Activated naive CD4-positive, alpha-beta T cell treated with anti-CD3 and anti-CD28 coated beads, Interleukin-2, amount 50 U/mL, for 24 hours (primary cell): ENCODE data around the gene FRMD8.
"Not testable (repeated sequence)": the region's sequence is repeated elsewhere in the genome, so short reads cannot be mapped to it uniquely, and the experiment has no call there.

Experiments
- H3K27ac Mint-ChIP-seq: one replicate; pipeline ENCODE4 v1.8.0; 2021; ENCODE audit warnings: mild to moderate bottlenecking, mixed read lengths
- H3K27me3 Mint-ChIP-seq: one replicate; pipeline ENCODE4 v1.8.0; 2021; ENCODE audit warnings: mixed read lengths
- H3K36me3 Mint-ChIP-seq: one replicate; pipeline ENCODE4 v1.8.0; 2021; ENCODE audit warnings: mixed read lengths
- H3K4me1 Mint-ChIP-seq: one replicate; pipeline ENCODE4 v1.8.0; 2021; ENCODE audit warnings: mixed read lengths
- H3K4me3 Mint-ChIP-seq: one replicate; pipeline ENCODE4 v1.8.0; 2021; ENCODE audit warnings: mild to moderate bottlenecking, mixed read lengths
- H3K9me3 Mint-ChIP-seq: one replicate; pipeline ENCODE4 v1.8.0; 2021; ENCODE audit warnings: mixed read lengths

Gene FRMD8

DNA sequence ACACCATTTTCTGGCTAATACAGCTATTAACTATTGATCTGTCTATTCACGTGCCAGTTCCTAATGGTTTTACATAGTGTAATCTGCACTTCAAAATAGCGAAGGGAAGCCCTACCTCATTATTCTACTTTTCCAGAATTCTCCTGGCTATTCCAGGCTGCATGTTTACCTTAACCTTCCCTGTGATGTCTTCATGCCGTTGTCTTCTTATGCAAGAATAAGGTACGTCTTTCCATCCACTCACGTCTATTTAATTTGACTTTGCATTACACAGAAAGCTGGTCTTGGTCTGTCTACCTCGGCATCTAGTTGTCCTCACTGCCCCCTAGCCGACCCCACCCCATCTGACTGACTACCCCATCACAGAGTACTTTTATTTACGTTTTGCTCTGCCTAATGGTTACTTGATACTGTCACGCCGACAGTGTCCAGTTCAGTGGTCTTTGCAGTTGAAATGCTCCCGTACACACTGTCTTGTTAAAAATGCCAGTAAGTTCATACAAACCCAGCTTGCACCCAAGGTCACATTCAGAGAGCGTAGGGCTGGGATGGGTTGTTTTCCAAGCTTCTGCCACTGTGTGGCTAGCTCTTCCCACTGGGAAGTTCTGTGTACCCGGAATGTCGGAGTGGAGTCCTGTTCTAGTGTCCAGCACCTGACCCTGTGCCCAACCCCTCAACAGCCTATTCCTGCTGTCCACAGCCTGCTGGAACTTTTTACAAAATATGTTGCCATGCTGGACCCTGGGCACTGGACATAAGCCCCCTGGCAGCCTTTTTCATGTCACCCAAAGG is 51.2 kb downstream of the FRMD8 start:
- H3K36me3 Mint-ChIP-seq = peaks cover 9% of the 10 kb centered on the region
- H3K27me3 Mint-ChIP-seq = no peaks in the 10 kb centered on the region
- no peak overlapping the region for H3K4me3 Mint-ChIP-seq
- no peaks in the 10 kb centered on the region for H3K9me3 Mint-ChIP-seq
- peak overlapping the region; percentile 17 for H3K27ac Mint-ChIP-seq
- peaks cover 80% of the 10 kb centered on the region for H3K4me1 Mint-ChIP-seq

DNA sequence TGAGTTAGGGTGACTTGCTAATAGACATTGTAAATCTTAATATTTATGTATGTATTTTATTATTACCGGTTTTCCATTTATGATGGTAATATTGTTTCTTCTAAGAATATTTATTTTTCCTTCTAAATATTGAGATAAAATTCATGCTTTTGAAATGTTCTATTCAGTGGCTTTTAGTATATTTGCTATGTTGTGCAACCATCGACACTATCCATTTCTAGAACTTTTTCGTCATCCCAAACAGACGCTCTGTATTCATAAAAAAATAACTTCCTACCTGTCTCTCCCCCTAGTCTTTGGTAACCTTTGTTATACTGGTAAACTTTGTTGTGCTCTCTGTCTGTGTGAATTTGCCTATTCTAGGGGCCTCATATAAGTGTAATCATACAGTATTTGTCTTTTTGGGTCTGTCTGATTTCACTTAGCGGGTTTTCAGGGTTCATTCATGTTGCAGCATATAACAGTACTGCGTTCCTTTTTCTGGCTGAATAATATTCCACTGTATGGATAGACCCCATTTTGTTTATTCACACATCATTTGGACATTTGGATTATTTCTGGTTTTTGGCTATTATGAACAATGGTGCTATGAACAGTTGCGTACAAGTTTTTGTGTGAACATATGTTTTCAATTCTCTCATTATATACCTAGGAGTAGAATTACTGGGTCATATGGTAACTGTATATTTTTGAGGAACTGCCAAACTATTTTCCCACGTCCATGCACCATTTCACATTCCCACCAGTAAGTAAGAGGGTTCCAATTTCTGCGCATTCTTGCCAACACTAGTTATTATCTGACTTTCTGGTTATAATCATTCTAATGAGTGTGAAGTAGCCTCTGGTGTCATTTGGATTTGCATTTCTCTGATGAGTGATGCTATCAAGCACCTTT is 52.1 kb downstream of the FRMD8 start:
- Mint-ChIP-seq H3K27me3 (no peaks in the 10 kb centered on the region), H3K36me3 (peaks cover 12% of the 10 kb centered on the region), H3K27ac (peak overlapping the region; percentile 60), H3K4me1 (peaks cover 80% of the 10 kb centered on the region), H3K9me3 (no peaks in the 10 kb centered on the region), H3K4me3 (no peak overlapping the region)

DNA sequence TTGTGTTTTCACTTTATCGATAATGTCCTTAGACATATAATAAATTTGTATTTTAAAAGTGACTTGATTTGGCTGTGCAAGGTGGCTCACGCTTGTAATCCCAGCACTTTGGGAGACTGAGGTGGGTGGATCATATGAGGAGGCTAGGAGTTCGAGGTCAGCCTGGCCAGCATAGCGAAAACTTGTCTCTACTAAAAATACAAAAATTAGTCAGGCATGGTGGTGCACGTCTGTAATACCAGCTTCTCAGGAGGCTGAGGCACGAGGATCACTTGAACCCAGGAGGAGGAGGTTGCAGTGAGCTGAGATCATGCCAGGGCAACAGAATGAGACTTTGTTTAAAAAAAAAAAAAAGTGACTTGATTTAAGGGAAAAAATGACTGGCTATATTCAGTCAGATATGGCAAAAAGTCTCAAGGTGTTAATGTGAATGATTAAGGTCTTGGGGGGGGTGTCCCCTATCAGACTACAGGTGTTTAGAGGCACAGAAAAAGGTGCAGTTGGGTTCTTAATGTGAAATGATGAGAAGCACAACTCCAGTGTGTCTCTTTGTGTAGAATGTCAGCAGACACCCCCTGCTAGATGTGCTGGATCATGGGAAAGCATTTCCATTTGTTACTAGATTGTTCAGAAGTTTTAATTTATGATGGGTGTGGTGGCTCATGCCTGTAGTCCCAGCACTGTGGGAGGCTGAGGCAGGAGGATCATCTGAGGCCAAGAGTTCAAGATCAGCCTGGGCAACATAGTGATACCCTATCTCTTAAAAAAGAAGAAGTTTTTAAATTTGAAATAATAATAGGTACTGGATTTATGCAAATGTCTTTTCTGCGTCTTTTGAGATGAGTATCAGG is 53.1 kb downstream of the FRMD8 start:
- Mint-ChIP-seq H3K4me1 (peaks cover 76% of the 10 kb centered on the region), H3K9me3 (no peaks in the 10 kb centered on the region), H3K36me3 (peaks cover 14% of the 10 kb centered on the region), H3K27me3 (no peaks in the 10 kb centered on the region), H3K4me3 (peak overlapping the region; percentile 40), H3K27ac (peak overlapping the region; percentile 89)

DNA sequence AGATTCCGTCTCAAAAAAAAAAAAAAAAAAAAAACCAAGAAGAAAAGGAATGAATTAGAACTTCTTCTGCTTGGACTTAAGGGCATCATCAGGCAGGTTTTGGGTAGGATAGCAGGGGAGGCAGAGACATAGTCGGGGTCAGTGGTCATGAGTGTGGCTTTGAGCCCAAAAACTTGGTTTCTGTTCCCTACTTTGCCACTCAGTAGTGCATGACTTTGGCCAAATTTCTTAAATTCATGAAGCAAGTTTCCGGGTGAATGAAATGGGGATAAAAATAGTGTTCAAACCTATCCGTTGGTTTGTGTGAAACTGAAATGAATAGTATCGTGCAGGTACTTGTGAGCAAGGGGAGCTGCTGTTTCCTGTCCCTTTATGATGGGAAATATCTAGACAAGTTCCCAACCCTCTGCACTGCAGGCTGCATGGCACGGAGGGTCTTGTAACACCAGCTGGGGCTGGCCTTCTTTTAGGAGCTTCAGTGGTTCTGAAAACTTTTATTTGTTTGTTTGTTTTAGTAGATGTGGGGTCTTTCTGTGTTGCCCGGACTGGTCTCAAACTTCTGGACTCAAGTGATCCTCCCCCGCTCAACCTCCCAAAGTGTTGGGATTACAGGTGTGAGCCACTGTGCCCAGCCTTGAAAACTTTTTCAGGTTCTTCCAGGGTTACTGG is 54.5 kb downstream of the FRMD8 start:
- peaks cover 14% of the 10 kb centered on the region for H3K36me3 Mint-ChIP-seq
- H3K27ac Mint-ChIP-seq = peak overlapping the region; percentile 97

DNA sequence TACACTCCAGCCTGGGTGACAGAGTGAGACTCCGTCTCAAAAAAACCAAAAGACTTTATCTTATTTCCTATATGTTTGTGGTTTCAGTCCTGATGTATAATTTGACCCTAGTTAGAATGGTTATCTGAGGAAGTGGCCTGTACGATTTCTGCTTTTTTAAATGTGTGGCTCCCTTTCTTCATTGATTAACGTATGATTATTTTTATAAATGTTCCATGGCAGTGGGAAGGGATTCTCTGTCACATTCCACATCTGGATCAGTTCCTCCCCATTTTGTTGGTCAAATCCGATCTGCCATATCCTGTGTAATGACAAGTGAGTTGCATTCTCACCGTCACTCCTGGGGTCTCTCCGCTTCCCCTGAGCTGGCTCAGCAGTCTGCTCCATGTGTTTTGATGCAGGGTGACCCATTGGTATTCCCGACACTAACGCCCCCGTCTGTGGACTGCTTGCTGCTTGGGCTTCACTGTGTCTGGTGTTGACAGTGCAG is 56.5 kb downstream of the FRMD8 start:
- Mint-ChIP-seq H3K9me3 (no peaks in the 10 kb centered on the region), H3K4me1 (peaks cover 51% of the 10 kb centered on the region), H3K4me3 (no peak overlapping the region), H3K36me3 (peaks cover 11% of the 10 kb centered on the region), H3K27me3 (no peaks in the 10 kb centered on the region), H3K27ac (peak overlapping the region; percentile 84)

More for the DNA sequence above, 54.5 kb downstream of the FRMD8 start:
- peaks cover 65% of the 10 kb centered on the region for H3K4me1 Mint-ChIP-seq
- H3K27me3 Mint-ChIP-seq = no peaks in the 10 kb centered on the region
- H3K9me3 Mint-ChIP-seq = no peaks in the 10 kb centered on the region
- peak overlapping the region; percentile 70 for H3K4me3 Mint-ChIP-seq

DNA sequence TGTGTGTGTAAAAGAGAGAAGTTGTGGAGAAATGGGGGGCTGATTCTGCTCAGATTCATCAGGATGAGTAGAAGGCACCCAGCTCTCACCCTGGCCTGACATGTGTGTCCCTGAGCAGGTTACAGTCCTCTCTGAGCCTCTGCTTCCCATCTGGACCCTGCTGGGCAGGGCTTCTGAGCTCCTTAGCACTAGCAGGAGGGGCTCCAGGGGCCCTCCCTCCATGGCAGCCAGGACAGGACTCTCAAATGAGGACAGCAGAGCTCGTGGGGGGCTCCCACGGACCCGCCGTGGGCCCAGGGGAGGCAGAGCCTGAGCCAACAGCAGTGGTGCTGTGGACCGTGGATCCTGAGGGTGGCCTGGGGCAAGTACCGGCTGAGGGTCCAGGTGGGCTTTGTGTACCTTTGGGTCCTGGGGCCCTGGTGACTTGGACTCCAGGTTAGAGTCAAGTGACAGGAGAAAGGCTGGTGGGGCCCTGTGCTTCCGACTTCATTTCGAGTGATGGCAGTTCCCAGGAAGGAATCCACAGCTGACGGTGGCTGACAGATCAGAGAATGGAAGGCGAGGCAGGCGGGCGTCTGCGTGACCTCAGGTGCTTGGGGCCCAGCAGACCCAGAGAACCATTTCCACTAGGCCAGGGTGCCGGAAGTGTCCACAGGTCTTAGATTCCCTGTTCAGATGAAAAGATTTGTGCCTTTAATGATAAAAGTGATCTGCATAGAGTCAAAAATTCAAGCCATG is 58.0 kb downstream of the FRMD8 start:
- Mint-ChIP-seq H3K27me3 (no peaks in the 10 kb centered on the region), H3K27ac (peak overlapping the region; percentile 76), H3K4me1 (peaks cover 39% of the 10 kb centered on the region), H3K36me3 (peaks cover 5% of the 10 kb centered on the region), H3K4me3 (no peak overlapping the region), H3K9me3 (no peaks in the 10 kb centered on the region)

DNA sequence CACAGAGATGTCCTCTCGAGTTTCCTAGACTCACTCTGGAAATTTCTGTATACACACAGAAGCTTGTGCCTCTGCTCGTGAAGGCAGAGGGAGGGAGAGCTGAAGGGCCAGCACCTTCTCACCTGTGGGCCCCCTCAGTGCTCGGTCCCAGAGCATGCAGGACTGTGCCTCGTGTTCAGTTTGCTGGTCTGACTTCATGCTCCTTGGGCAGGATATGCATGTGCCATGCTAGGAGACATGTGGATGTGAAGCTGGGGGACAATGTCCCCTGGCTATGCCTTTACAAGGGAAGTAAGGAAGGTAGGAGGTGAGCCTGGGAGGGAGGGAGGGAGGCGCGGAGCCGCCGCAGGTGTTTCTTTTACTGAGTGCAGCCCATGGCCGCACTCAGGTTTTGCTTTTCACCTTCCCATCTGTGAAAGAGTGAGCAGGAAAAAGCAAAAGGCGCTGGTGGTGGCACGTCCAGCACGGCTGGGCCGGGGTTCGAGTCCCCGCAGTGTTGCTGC is 58.7 kb downstream of the FRMD8 start:
- Mint-ChIP-seq H3K36me3 (peaks cover 5% of the 10 kb centered on the region), H3K27ac (peak overlapping the region; percentile 76), H3K27me3 (no peaks in the 10 kb centered on the region), H3K9me3 (no peaks in the 10 kb centered on the region), H3K4me3 (no peak overlapping the region), H3K4me1 (peaks cover 32% of the 10 kb centered on the region)

DNA sequence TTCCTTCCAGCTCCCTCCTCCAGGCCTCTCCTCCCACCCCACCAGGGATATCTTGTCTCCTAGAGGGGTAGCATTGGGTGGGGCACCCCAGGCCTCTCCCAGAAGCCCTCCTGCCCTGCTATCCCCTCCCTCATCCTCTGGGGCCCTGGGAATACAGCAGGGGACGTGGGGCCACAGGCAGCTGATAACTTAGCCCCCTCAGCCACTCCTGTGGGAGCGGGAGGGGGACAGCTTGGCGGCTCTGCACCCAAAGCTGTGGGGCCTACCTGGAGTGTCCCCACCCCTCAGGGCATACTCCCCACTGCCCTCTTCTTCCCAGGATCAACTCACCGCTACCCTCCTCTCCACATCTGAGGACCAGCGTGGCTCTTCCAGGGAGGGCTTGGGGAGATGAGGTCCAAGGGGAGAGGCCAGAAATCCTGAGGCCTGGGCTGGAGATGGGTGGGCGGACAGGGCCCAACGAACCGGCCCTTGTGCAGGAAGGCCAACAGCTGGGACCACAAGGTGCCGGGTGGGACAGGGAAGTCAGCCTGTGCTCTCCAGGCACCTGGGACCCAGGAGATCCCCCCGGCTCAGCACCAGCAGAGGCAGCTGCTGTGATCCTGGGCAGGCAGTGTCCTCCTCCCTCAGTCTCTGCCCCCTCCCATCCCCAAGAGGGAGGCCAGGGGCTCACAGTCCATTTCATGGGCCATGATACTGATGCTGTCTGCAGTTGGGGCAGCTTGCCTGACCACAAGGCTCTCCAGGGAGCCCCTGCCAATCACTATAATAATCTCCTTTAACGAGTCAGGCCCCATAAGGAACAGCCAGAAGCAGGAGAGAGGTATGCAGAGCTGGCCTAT is 59.4 kb downstream of the FRMD8 start:
- H3K27me3 Mint-ChIP-seq = no peaks in the 10 kb centered on the region
- H3K4me1 Mint-ChIP-seq = peaks cover 26% of the 10 kb centered on the region
- peak overlapping the region; percentile 51 for H3K27ac Mint-ChIP-seq
- no peaks in the 10 kb centered on the region for H3K9me3 Mint-ChIP-seq
- H3K36me3 Mint-ChIP-seq = peaks cover 5% of the 10 kb centered on the region
- no peak overlapping the region for H3K4me3 Mint-ChIP-seq

DNA sequence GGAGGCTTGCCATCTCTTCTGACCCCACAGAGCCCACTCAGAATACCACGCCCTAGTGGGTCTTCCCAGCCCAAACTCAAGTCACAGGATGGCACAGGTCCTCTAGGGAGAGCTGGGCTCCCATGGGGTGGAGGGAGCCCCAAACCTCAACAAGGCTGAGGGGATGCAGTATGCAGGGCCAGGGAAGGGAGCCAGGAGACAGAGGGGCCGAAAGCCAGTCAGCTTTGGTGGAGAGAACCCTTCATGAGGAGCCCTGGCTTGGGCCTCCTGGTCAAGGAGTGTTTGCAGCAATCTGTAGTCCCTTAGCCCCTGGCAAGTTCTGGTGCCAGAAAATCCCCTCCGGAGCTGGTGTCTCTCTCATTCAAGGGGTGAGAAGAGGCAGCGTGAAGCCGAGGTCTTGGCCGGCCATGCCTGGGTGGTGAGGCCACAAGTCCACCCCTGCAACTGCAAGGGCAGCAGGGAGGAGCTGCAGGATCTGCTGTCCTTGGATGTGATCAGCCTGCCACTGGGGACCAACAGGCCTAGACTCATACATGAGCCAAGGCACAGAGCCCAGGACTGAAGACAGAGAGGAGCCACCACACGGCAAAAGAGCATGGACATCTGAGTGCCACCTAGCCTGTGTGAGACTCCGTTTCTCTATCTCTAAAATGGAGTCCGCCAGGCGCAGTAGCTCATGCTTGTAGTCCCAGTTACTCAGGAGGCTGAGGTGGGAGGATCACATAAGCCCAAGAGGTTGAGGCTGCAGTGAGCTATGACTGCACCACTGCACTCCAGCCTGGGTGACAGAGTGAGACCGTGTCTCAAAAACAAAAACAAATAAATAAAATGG is 60.2 kb downstream of the FRMD8 start:
- Mint-ChIP-seq H3K4me3 (no peak overlapping the region), H3K36me3 (peaks cover 5% of the 10 kb centered on the region), H3K9me3 (no peaks in the 10 kb centered on the region), H3K27ac (peak overlapping the region; percentile 51), H3K27me3 (no peaks in the 10 kb centered on the region), H3K4me1 (peaks cover 19% of the 10 kb centered on the region)

DNA sequence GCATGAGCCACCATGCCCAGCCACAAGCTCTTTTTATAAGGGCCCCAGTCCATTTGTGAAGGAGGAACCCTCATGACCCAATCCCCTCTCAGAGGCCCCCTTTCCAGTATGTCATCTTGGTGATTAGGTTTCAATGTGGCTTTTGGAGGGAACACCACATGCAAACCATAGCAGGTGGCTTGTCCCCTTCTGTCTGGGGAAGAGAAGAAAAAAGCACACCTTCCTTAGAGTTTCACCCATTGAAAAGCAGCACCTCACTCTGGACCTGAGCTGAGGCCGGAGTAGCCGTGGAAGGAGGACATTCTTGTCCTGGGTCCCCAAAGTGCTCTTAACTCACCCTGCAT is 61.6 kb downstream of the FRMD8 start:
- peak overlapping the region; percentile 24 for H3K27ac Mint-ChIP-seq
- no peak overlapping the region for H3K4me3 Mint-ChIP-seq
- H3K9me3 Mint-ChIP-seq = no peaks in the 10 kb centered on the region
- H3K4me1 Mint-ChIP-seq = peaks cover 16% of the 10 kb centered on the region
- H3K36me3 Mint-ChIP-seq = peaks cover 3% of the 10 kb centered on the region
- H3K27me3 Mint-ChIP-seq = no peaks in the 10 kb centered on the region

DNA sequence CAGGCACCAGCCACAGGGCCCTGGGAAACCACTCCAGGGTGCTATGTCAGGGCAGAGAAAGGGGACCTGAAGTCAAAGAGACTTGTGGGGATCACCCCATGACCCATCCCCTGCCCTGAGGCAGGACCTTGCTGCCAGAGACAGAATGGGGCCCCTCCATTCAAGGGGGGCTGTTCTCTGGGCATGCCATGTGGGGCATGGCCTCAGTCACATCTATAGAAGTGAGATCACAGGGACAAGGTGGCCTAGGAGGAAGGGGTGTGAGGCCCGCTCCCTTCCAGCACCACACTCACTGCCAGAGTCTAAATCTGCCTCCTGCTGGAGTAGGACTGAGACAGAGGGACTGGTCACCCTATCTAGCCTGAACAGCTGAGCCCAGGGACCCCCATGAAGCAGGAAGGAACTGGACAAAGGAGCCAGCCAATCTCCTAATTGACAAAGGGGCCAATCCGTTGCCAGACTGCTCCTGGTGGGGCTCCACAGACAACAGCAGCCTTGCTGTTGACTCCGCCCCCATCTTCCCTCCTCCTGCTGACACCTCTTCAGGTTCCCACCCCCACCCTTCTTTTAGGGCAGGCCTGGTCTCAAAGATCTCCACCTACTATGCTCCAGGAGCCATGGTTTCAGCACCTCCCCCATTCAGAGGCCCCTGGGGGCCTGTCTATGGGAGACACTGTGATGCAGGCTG is 62.1 kb downstream of the FRMD8 start:
- Mint-ChIP-seq H3K27ac (peak overlapping the region; percentile 41), H3K4me1 (peaks cover 16% of the 10 kb centered on the region), H3K36me3 (peaks cover 2% of the 10 kb centered on the region), H3K4me3 (no peak overlapping the region), H3K27me3 (no peaks in the 10 kb centered on the region), H3K9me3 (no peaks in the 10 kb centered on the region)

DNA sequence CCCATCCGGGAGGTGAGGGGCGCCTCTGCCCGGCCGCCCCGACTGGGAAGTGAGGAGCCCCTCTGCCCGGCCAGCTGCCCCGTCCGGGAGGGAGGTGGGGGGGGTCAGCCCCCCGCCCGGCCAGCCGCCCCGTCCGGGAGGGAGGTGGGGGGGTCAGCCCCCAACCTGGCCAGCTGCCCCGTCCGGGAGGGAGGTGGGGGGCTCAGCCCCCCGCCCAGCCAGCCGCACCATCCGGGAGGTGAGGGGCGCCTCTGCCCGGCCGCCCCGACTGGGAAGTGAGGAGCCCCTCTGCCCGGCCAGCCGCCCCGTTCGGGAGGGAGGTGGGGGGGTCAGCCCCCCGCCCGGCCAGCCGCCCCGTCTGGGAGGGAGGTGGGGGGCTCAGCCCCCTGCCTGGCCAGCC is 64.9 kb downstream of the FRMD8 start:
- H3K27ac Mint-ChIP-seq, H3K4me3 Mint-ChIP-seq, H3K36me3 Mint-ChIP-seq, H3K27me3 Mint-ChIP-seq, H3K9me3 Mint-ChIP-seq: not testable (repeated sequence)
- H3K4me1 Mint-ChIP-seq = peaks cover 26% of the 10 kb centered on the region
